Mucosa of gallbladder (tissue), 1 donor: ENCODE results near the gene CTR9. TPM values are rescaled to one million over a fixed set of nuclear protein-coding genes. Genes with fewer than 3 reads are reported as not detected.
"Not testable (repeated sequence)": the region's sequence is repeated elsewhere in the genome, so short reads cannot be mapped to it uniquely, and the experiment has no call there.

Experiments
- DNase-seq: peaks from one replicate; pipeline ENCODE4 v3.0.0-alpha.2; 2020; ENCODE audit warnings: low spot score
- total RNA-seq: library from RNA; stranded (reverse); gene quantifications from one replicate; pipeline ENCODE4 v1.2.1, GENCODE V29; 2021
- donor health status: DM: no; HTN: no; CAD: no.

CTR9 gene
- total RNA-seq, 1 donor from 2014 or later, result 32.2 TPM

DNA sequence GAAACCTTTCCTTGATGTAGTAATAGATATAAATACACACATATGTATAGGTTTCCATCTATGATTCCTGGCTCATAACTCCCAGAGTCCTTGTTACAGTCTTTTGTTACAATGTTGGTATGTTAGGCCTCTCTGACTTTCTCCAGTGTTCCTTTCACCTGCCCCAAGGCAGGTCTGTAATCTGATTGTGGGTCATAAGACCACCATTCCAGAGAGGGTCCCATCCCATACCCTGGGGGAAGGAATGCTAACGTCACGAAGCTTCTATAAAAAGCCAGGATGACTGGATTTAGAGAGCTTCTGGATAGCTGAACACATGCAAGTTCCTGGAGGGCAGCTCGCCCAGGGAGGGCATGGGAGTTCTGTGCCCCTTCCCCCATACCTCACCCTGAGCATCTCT lies 71.4 kb downstream of the CTR9 start:
- not testable (repeated sequence) for DNase-seq

DNA sequence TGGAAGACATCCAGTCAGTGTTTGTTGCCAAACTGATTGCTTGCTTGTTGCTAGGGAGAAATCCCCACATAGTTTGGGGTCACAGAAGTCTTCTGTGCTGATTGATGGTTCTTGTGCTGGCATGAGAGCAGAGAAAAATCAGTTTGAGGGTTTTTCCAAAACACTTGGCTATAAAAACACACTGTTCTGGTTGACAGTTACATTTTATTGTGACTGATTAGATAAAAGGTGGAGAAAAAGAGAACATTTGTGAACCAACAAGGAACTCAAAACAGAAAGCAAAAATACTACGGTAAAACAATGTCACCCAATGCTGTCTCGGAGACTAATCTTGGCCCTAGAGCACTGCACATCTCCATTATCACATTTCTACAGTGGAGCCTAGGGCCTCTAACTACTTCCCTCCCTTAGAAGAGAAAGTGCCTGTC lies 72.1 kb downstream of the CTR9 start:
- no peak for DNase-seq

DNA sequence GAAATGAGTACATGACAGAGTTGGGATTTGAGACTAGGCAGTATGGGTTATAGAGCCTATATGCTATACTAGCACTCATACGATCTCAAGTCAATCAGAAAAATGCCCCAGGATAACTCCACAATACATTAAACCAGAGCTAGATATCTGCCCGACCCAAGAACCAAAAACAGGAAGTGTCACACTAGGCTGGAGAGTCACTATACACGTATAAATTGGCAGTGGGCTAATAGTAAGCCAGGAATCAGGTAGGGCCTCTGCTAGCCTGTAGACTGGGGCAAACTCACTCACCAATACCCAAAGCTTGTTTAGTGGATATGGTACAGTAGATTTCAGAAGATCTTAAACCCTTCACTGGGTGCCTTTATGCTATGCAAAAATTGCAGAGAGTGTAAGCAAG lies 73.8 kb downstream of the CTR9 start:
- no peak for DNase-seq

DNA sequence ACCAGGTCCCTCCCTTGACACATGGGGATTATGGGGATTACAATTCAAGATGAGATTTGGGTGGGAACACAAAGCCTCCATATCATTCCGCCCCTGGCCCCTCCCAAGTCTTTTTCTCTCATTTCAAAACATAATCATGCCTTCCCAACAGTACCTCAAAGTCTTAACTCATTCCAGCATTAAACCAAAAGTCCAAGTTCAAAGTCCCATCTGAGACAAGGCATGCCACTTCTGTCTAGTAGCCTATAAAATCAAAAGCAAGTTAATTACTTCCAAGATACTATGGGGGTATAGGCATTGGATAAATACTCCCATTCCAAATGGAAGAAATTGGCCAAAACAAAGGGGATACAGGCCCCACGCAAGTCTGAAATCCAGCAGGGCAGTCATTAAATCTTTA lies 77.4 kb downstream of the CTR9 start:
- no peak for DNase-seq

DNA sequence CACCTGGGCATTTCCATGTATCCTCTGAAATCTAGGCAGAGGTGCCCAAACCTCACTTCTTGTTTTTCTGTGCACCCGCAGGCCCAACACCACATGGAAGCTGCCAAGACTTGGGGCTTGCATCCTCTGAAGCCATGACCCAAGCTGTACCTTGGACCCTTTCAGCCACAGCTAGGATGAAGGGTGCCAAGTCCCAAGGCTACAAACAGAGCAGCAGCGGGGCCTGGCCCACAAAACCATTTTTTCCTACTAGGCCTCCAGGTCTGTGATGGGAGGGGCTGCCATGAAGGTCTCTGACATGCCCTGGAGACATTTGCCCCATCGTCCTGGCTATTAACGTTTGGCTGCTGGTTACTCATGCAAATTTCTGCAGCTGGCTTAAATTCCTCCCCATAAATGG lies 78.1 kb downstream of the CTR9 start:
- no peak for DNase-seq

Other genes starting within 250 kb of the CTR9 start
- 45.1 TPM for gene RNF141, start 210.1 kb upstream of the CTR9 start, total RNA-seq
- gene LYVE1, start 182.6 kb upstream of the CTR9 start, total RNA-seq, result 19.7 TPM
- gene IRAG1, start 57.5 kb upstream of the CTR9 start, total RNA-seq, result 112 TPM
- 1,058 TPM for gene EIF4G2, start 57.7 kb downstream of the CTR9 start, total RNA-seq
- 39.1 TPM for gene ZBED5, start 106.8 kb downstream of the CTR9 start, total RNA-seq